Endothelial cell (in vitro differentiated cells): Measurements from ENCODE around the gene TRIM14. TPM values are rescaled to one million over a fixed set of nuclear protein-coding genes. Genes with fewer than 3 reads are reported as not detected.

Experiments
- DNase-seq: peaks from one replicate; pipeline ENCODE4 v3.0.0; 2021; ENCODE audit warnings: low spot score
- H3K27ac Mint-ChIP-seq: one replicate; pipeline ENCODE4 v1.8.0; 2021; ENCODE audit warnings: mixed read lengths, inconsistent platforms; ENCODE audit not compliant: unreplicated experiment
- H3K27me3 Mint-ChIP-seq: one replicate; pipeline ENCODE4 v1.8.0; 2021; ENCODE audit warnings: mild to moderate bottlenecking, moderate library complexity, mixed read lengths, inconsistent platforms; ENCODE audit not compliant: unreplicated experiment
- H3K36me3 Mint-ChIP-seq: one replicate; pipeline ENCODE4 v1.8.0; 2021; ENCODE audit warnings: mild to moderate bottlenecking, low read depth, mixed read lengths, inconsistent platforms; ENCODE audit not compliant: unreplicated experiment
- H3K4me1 Mint-ChIP-seq: one replicate; pipeline ENCODE4 v1.8.0; 2021; ENCODE audit warnings: mild to moderate bottlenecking, mixed read lengths, inconsistent platforms; ENCODE audit not compliant: unreplicated experiment
- H3K4me3 Mint-ChIP-seq: one replicate; pipeline ENCODE4 v1.8.0; 2021; ENCODE audit warnings: mild to moderate bottlenecking, mixed read lengths, inconsistent platforms; ENCODE audit not compliant: unreplicated experiment
- H3K9me3 Mint-ChIP-seq: one replicate; pipeline ENCODE4 v1.8.0; 2021; ENCODE audit warnings: mixed read lengths, inconsistent platforms; ENCODE audit not compliant: unreplicated experiment
- CTCF ChIP-seq: fragments of 200-600 bp; sonication (generic); IDR thresholded peaks from one replicate; pipeline ENCODE4 v1.5.0; 2021; ENCODE audit warnings: antibody characterized with exemption; ENCODE audit not compliant: unreplicated experiment
- total RNA-seq: library from RNA; stranded (reverse); fragmentation: NEBNext Ultra II Directional; extraction: Animal tissue kit (Norgen Biotek cat#: 25700); gene quantifications from one replicate; pipeline ENCODE4 v1.2.1, GENCODE V29; 2021; ENCODE audit not compliant: unreplicated experiment

TRIM14 gene
- total RNA-seq, 1 donor from 2014 or later: 0.97 TPM

DNA sequence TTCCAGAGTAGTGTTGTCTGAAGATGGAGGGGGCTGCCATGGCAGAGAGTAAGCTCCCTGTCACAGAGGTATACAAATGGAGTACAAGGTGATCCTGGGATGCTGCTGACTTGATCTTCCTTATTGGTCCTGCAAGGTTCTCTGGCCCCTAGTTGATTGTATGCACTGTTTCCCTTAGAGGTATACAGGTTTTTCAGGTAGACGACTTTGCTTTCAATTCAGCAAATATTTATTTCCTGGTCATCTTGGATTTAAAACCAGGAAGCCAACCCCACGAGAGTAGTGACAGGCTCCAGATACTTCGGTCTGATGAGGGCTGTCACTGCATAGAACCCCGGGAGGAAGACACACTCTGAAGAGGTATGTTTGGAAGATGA lies 16.5 kb upstream of the TRIM14 start:
- no peak for DNase-seq
- Mint-ChIP-seq H3K4me3 (no peak overlapping the region), H3K36me3 (peaks cover 4% of the 10 kb centered on the region), H3K27me3 (no peaks in the 10 kb centered on the region), H3K4me1 (no peaks in the 10 kb centered on the region), H3K9me3 (no peaks in the 10 kb centered on the region), H3K27ac (no peak overlapping the region)
- TF ChIP-seq CTCF: no peak

DNA sequence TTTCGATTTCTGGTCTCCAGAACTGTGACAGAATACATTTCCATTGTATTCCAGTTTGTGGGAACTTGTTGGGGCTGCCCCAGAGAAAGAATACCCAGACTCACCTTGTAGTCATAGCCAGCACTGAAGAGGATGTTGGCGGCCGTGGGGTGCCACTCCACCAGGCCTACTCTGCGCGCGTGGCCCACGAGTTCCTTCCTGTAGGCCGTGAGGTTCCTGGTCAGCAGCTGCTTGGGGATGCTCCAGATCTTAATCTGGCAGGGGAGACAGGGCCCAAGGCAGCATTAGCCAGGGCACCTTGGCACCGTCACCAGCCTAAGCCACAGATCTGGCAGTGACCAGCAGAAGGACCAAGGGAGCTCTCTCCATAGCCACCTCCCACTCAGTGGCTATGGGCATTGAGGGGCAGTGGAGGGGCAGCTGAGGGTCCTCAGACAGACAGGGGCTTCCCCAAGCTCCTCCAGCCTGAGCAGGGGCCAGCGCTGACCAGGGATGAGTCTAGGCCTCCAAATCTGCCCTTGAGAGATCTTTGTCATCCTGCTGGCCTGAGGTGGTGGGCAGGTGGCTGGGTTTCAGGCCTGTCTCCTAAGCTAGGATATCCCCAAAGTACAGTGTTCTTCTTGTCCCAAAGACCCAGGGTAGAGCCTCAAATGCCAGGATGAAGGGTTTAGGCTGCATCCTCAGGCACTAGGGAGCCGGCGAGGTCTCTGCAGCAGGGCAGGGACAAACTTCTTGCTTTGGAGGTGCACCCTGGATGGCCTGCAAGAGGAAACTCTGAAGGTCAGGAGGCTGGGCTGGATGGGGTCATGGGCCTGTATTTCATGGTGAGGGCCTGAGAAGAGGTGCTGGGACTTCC lies 15.9 kb upstream of the TRIM14 start:
- TF ChIP-seq CTCF: no peak
- no peak overlapping the region for H3K27ac Mint-ChIP-seq
- H3K4me3 Mint-ChIP-seq: no peak overlapping the region
- H3K36me3 Mint-ChIP-seq: peaks cover 4% of the 10 kb centered on the region
- H3K9me3 Mint-ChIP-seq: no peaks in the 10 kb centered on the region
- no peaks in the 10 kb centered on the region for H3K4me1 Mint-ChIP-seq
- H3K27me3 Mint-ChIP-seq: no peaks in the 10 kb centered on the region
- DNase-seq: no peak

GRCh38 chr9:98132806-98133631 lies 14.0 kb upstream of the TRIM14 start:
- H3K9me3 Mint-ChIP-seq: no peaks in the 10 kb centered on the region
- DNase-seq: no peak
- peaks cover 4% of the 10 kb centered on the region for H3K36me3 Mint-ChIP-seq
- H3K4me1 Mint-ChIP-seq: no peaks in the 10 kb centered on the region
- TF ChIP-seq CTCF: no peak
- no peak overlapping the region for H3K27ac Mint-ChIP-seq
- H3K27me3 Mint-ChIP-seq: no peaks in the 10 kb centered on the region
- no peak overlapping the region for H3K4me3 Mint-ChIP-seq

- Mint-ChIP-seq H3K9me3 (no peaks in the 10 kb centered on the region), H3K27me3 (no peaks in the 10 kb centered on the region), H3K4me3 (no peak overlapping the region), H3K4me1 (no peaks in the 10 kb centered on the region), H3K36me3 (peaks cover 4% of the 10 kb centered on the region), H3K27ac (no peak overlapping the region)
- no peak for TF ChIP-seq CTCF
- no peak for DNase-seq
Measured at GRCh38 chr9:98132158-98132557, 13.1 kb upstream of the TRIM14 start.
